B cell (primary cell): Measurements from ENCODE around the gene LSM14A. TPM values are rescaled to one million over a fixed set of nuclear protein-coding genes. Genes with fewer than 3 reads are reported as not detected.

Source experiments
- ATAC-seq: fragments of 200-7000 bp; cut with Tn5 transposase; one replicate; pipeline ENCODE4 v1.10.0; 2021; ENCODE audit warnings: low read depth, mild to moderate bottlenecking, moderate number of reproducible peaks, moderate library complexity
- CTCF ChIA-PET: fragments of 350-600 bp; sonication (Branson Sonifier 250); formaldehyde crosslinking; loops from one replicate; lab custom pipeline; 2021; ENCODE audit warnings: antibody characterized with exemption, inconsistent platforms; lab: Charles Lee
- POLR2A ChIA-PET: fragments of 350-600 bp; sonication (Branson Sonifier 250); formaldehyde crosslinking; loops from one replicate; lab custom pipeline; 2021; ENCODE audit warnings: antibody characterized with exemption; lab: Charles Lee
- DNase-seq: peaks from one replicate; pipeline ENCODE4 v3.0.0; 2013
- H2AFZ ChIP-seq: 2 replicates; pipeline ENCODE4 v1.6.1; 2012; ENCODE audit warnings: mild to moderate bottlenecking, low read depth, low read length; ENCODE audit not compliant: insufficient read depth, poor library complexity, severe bottlenecking
- H3K27ac ChIP-seq, 2 donors: 1 replicate in 1 of 2; 2 replicates in 1 of 2; pipeline ENCODE4 v1.5.1; 2012 to 2013; ENCODE audit warnings: low read length in 2 of 2, mild to moderate bottlenecking in 2 of 2, moderate library complexity in 1 of 2
- H3K27me3 ChIP-seq, 4 experiments: fragments of 200-600 bp in 1 of 4; sonication (generic) in 1 of 4; replicated peaks in 1 of 4; 1 replicate in 2 of 4; 2 replicates in 2 of 4; pipeline versions ENCODE4 v1.6.1 to v1.7.0; 2013 to 2016; ENCODE audit warnings: low read length in 3 of 4, mild to moderate bottlenecking in 2 of 4, mixed read lengths in 1 of 4, moderate library complexity in 1 of 4; ENCODE audit not compliant: insufficient read depth in 4 of 4, control insufficient read depth in 3 of 4; ENCODE audit errors: control extremely low read depth in 1 of 4
- H3K36me3 ChIP-seq, 2 experiments: replicated peaks in 1 of 2; 1 replicate in 1 of 2; 2 replicates in 1 of 2; pipeline versions ENCODE4 v1.6.1 to v1.7.1; 2013; ENCODE audit warnings: low read length in 1 of 2; ENCODE audit not compliant: insufficient read depth in 2 of 2, control insufficient read depth in 1 of 2; ENCODE audit errors: control extremely low read depth in 1 of 2, extremely low read depth in 1 of 2
- H3K4me1 ChIP-seq, 2 donors: fragments of 200-600 bp in 1 of 2; sonication (generic) in 1 of 2; 1 replicate in 1 of 2; 2 replicates in 1 of 2; pipeline versions ENCODE4 v1.5.1 to v1.6.1; 2013 to 2017; ENCODE audit warnings: low read length in 2 of 2; ENCODE audit not compliant: control insufficient read depth in 2 of 2, insufficient read depth in 2 of 2
- H3K4me2 ChIP-seq: replicated peaks from 2 replicates; pipeline ENCODE3; 2012; ENCODE audit warnings: mild to moderate bottlenecking, low read depth, low read length; ENCODE audit not compliant: poor library complexity, severe bottlenecking
- H3K4me3 ChIP-seq, 5 experiments: fragments of 200-600 bp in 1 of 5; sonication (generic) in 1 of 5; 1 replicate in 3 of 5; 2 replicates in 2 of 5; pipeline versions ENCODE4 v1.5.1 to v1.7.0; 2011 to 2016; ENCODE audit warnings: low read length in 4 of 5, mild to moderate bottlenecking in 4 of 5, low read depth in 2 of 5, control low read depth in 1 of 5, moderate library complexity in 1 of 5; ENCODE audit not compliant: insufficient read depth in 1 of 5; ENCODE audit errors: control extremely low read depth in 1 of 5, extremely low read depth in 1 of 5
- H3K79me2 ChIP-seq: fragments of 200-600 bp; sonication (generic); one replicate; pipeline ENCODE4 v1.6.0; 2016; ENCODE audit warnings: low read length; ENCODE audit not compliant: control insufficient read depth, insufficient read depth
- H3K9ac ChIP-seq: fragments of 200-600 bp; sonication (generic); 2 replicates; pipeline ENCODE4 v1.6.1; 2017; ENCODE audit warnings: mild to moderate bottlenecking, low read length, moderate library complexity
- H3K9me3 ChIP-seq, 3 donors: one replicate each; pipeline versions ENCODE4 v1.6.1 to v1.7.1; 2013; ENCODE audit warnings: low read length in 2 of 3; ENCODE audit not compliant: control insufficient read depth in 2 of 3, insufficient read depth in 1 of 3; ENCODE audit errors: control extremely low read depth in 1 of 3
- H4K20me1 ChIP-seq: 2 replicates; pipeline ENCODE4 v1.6.0; 2012; ENCODE audit warnings: mild to moderate bottlenecking, low read length; ENCODE audit not compliant: insufficient read depth, control insufficient read depth, poor library complexity, severe bottlenecking
- H3K27ac Mint-ChIP-seq: one replicate; pipeline ENCODE4 v1.8.0; 2021; ENCODE audit warnings: mixed read lengths
- H3K27me3 Mint-ChIP-seq: one replicate; pipeline ENCODE4 v1.8.0; 2021; ENCODE audit warnings: mixed read lengths
- H3K4me1 Mint-ChIP-seq: one replicate; pipeline ENCODE4 v1.8.0; 2021; ENCODE audit warnings: mixed read lengths
- H3K4me3 Mint-ChIP-seq: one replicate; pipeline ENCODE4 v1.8.0; 2021; ENCODE audit warnings: mixed read lengths
- H3K9me3 Mint-ChIP-seq: one replicate; pipeline ENCODE4 v1.8.0; 2022; ENCODE audit warnings: mixed read lengths; ENCODE audit not compliant: insufficient read depth
- CTCF ChIP-seq: fragments of 200-600 bp; IDR thresholded peaks from one replicate; pipeline ENCODE4 v1.8.0; 2022; ENCODE audit warnings: antibody characterized with exemption, mild to moderate bottlenecking
- EZH2 ChIP-seq: IDR thresholded peaks from 2 replicates; pipeline ENCODE4 v1.6.1; 2012; ENCODE audit warnings: borderline replicate concordance, low read depth, mild to moderate bottlenecking, moderate library complexity, low read length; ENCODE audit not compliant: insufficient read depth, poor library complexity, severe bottlenecking
- WGBS: methylation state at CpG from one replicate; pipeline ENCODE4 v1.1.5; 2013; ENCODE audit warnings: missing lambda C conversion rate; ENCODE audit not compliant: insufficient coverage; 5-methylcytosine and 5-hydroxymethylcytosine counted together
- intact Hi-C: fragments of 100-400 bp; cut with micrococcal nuclease; formaldehyde crosslinking; loops from one replicate; pipeline ENCODE4 v1.10.0; 2022
- polyA plus RNA-seq: library from polyadenylated mRNA; depleted of rRNA; stranded (reverse); fragments of >200 nt; gene quantifications from 2 replicates; pipeline ENCODE4 v1.2.3, GENCODE V29; 2012
- total RNA-seq, 2 donors: library from RNA; stranded (reverse); fragments of 120-200 nt in 1 of 2; gene quantifications; 1 replicate in 1 of 2; 2 replicates in 1 of 2; pipeline versions ENCODE4 v1.2.3 to v1.2.4, GENCODE V29; 2013 to 2022

LSM14A gene
- total and polyA plus RNA-seq, 2 donors (not counting 1 experiment from before 2014, with no cell fraction given): 90.7 to 163 TPM

- Histone ChIP-seq H2AFZ (no peak overlapping the region), H3K9me3 (no peaks in the 10 kb centered on the region), H3K9ac (no peak overlapping the region), H3K27me3 (no peaks in the 10 kb centered on the region), H4K20me1 (peaks cover 86% of the 10 kb centered on the region), H3K79me2 (peaks cover 100% of the 10 kb centered on the region), H3K27ac (peak overlapping the region in 1 of 2 donors; percentile 60), H3K4me1 (peaks cover 51 to 63% of the 10 kb centered on the region in 2 donors), H3K4me3 (no peak overlapping the region), H3K4me2 (peak overlapping the region; percentile 48), H3K36me3 (peaks cover 9 to 23% of the 10 kb centered on the region in 2 experiments)
- Mint-ChIP-seq H3K4me3 (peak overlapping the region; percentile 20), H3K27ac (no peak overlapping the region), H3K27me3 (no peaks in the 10 kb centered on the region), H3K4me1 (peaks cover 77% of the 10 kb centered on the region), H3K9me3 (no peaks in the 10 kb centered on the region)
- CTCF ChIA-PET: no interaction called here
- POLR2A ChIA-PET: no interaction called here
- TF ChIP-seq EZH2: no peak
- DNase-seq (no peak), ATAC-seq (no peak)
- intact Hi-C loops: no loop called here
Observed at GRCh38 chr19:34182125-34182524, 9.8 kb downstream of the LSM14A start.

- DNase-seq (no peak), ATAC-seq (no peak)
- Histone ChIP-seq H2AFZ (no peak overlapping the region), H3K4me3 (no peak overlapping the region), H3K4me1 (peaks cover 53 to 65% of the 10 kb centered on the region in 2 donors), H3K79me2 (peaks cover 100% of the 10 kb centered on the region), H3K27ac (peak overlapping the region in 1 of 2 donors; percentile 48), H3K9ac (no peak overlapping the region), H4K20me1 (peaks cover 85% of the 10 kb centered on the region), H3K36me3 (peaks cover 5 to 8% of the 10 kb centered on the region in 2 experiments), H3K9me3 (no peaks in the 10 kb centered on the region), H3K27me3 (no peaks in the 10 kb centered on the region), H3K4me2 (peak overlapping the region; percentile 32)
- intact Hi-C loops: no loop called here
- Mint-ChIP-seq H3K27ac (peak overlapping the region; percentile 2), H3K4me1 (peaks cover 77% of the 10 kb centered on the region), H3K9me3 (no peaks in the 10 kb centered on the region), H3K4me3 (peak overlapping the region; percentile 47), H3K27me3 (no peaks in the 10 kb centered on the region)
- WGBS: 55% methylated on average over 6 of the region's 6 CpGs
- CTCF ChIA-PET: interaction anchor here (1.3 to 1.6 kb wide), 2 partner anchors 10 to 40 kb away, joined by 3 read pairs; no protein-coding TSS in a partner anchor
- TF ChIP-seq EZH2 (no peak), CTCF (no peak)
- POLR2A ChIA-PET: no interaction called here
Observed at GRCh38 chr19:34184880-34185491, 12.7 kb downstream of the LSM14A start.
